ENCODE measurements around the gene CTSG.
"Not testable (repeated sequence)": the region's sequence is repeated elsewhere in the genome, so short reads cannot be mapped to it uniquely, and the experiment has no call there.

CTSG gene

DNA sequence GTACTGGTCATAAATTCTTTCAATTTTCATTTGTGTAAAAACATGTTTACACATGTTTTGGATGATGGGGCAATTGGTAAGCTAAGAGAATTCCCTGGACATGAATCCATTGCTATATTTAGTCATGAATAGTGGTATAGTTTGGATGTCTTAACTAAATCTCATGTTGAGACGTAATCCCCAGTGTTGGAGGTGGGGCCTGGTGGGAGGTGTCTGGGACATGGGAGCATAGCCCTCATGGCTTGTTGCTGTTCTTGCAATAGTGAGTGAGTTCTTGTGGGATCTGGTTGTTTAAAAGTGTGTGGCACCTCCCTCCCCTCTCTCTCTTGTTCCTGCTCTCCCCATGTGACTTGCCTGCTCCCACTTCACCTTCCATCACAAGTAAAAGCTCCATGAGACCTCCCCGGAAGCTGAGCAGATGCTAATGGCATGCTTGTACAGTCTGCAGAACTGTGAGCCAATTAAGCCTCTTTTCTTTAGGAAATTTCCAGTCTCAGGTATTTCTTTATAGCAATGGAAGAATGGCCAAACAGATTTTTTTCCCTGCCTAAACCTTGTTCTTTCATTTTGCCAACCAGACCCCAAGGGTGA lies 33.6 kb downstream of the CTSG start:
- DNase-seq (ENCODE audit: low spot score) = no peak

GRCh38 chr14:24535737-24536136 lies 40.3 kb downstream of the CTSG start:
- no peak for DNase-seq (ENCODE audit: low spot score)

GRCh38 chr14:24534286-24534685 lies 41.8 kb downstream of the CTSG start:
- DNase-seq (ENCODE audit: low spot score) = no peak

DNA sequence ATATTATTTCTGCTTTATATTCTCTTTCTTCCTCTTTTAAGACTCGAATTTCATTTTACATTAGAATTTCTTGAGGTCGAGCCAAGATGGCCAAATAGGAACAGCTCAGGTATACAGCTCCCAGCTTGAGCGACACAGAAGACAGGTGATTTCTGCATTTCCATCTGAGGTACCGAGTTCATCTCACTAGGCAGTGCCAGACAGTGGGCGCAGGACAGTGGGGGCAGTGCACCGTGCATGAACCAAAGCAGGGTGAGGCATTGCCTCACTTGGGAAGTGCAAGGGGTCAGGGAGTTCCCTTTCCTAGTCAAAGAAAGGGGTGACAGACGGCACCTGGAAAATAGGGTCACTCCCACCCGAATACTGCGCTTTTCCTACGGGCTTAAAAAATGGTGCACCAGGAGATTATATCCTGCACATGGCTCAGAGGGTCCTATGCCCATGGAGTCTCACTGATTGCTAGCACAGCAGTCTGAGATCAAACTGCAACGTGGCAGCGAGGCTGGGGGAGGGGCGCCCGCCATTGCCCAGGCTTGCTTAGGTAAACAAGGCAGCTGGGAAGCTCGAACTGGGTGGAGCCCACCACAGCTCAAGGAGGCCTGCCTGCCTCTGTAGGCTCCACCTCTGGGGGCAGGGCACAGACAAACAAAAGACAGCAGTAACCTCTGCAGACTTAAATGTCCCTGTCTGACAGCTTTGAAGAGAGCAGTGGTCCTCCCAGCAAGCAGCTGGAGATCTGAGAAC lies 50.0 kb downstream of the CTSG start:
- not testable (repeated sequence) for DNase-seq (ENCODE audit: low spot score)
